Endometrium (tissue), 2 donors: ENCODE results near the gene OR13A1.
"Not testable (repeated sequence)": the region's sequence is repeated elsewhere in the genome, so short reads cannot be mapped to it uniquely, and the experiment has no call there.

ENCODE experiments used
- FAIRE-seq: peaks from 2 replicates; lab custom pipeline; 2012; peaks lifted over from hg19 to GRCh38; lab: Jason Lieb, UNC
- donor health status: control.
- donor health status: control.

OR13A1 gene

DNA sequence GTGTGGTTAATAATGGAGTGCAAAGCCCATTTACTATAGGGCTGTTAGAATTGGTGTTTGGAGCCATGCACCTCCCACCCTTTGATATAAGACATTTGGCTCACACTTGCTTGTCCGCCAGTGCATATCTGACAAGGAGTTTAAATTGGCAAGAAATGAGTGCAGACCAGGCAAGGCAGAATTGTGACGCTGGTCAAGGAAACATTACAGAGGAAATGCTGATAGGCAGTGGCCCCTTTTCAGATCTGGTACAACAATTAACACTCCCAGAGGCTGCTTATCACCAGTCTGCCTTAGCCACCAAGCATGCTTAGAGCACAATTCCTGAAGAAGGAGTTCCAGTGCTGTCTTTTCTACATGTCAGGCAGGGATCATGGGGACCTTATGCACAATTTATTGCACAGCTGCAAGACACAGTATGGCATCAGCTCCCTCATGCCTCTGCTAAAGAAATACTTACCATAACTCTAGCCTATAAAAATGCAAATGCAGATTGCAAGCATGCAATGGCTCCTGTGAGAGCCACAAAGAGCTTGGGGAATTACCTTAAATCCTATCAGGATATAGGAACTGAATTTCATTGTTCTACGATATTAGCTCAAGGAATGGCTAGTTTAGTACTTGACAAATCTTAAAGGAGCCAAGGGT is 35.2 kb downstream of the OR13A1 start:
- FAIRE-seq, result no peak

GRCh38 chr10:45279682-45280081 is 35.7 kb downstream of the OR13A1 start:
- FAIRE-seq, result no peak

DNA sequence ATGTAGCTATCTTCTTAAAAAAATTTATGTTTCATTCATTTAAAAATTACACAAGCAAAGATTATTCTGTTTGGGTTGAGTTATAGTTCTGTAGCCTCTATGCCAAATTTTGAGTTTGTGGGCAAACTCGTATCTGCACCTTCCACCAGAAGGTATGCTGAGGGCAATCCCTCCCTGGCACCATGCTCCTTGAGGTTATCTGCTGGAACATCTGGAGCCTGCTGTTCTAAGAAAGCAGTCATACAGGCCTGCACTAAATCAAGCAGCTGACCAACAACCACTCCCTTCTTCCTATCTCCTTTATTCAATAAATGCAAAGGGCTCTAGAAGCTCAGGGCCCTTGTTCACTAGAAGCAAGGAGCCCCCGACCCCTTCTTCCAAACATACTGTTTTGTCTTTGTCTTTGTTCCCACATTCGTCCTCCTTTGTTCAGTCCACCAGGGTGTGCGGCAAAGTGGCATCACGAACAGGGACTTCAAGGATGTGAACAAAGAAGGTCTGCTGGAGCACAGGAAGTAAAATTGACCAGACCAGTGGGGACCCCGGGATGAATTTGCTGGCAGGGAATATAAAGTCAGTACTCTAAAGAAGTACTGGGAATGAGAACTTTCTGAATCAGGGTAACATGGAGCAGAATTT is 36.4 kb downstream of the OR13A1 start:
- no peak for FAIRE-seq

- FAIRE-seq, result not testable (repeated sequence)
These were observed 39.3 kb downstream of the OR13A1 start for GRCh38 chr10:45276146-45276545.

DNA sequence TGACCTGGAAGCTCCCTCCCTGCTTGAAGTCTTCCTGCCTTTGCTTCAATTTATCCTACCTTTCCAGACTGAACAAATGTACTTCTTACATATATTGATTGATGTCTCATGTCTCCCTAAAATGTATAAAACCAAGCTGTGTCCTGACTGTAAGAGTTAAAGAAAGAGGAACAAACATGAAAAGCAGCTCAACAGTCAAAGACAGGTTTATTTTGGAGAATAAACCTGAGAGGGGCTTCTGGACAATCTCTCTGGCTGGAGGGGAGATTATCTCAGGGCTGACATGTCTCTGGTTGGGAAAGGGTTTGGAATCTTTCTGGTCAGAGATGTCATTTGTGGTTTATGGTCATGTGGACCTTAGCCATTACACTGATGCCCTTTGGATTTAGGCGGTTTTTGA is 41.0 kb downstream of the OR13A1 start:
- no peak for FAIRE-seq

- not testable (repeated sequence) for FAIRE-seq
These were observed 47.6 kb downstream of the OR13A1 start for GRCh38 chr10:45267777-45268176.

- no peak for FAIRE-seq
These were observed 49.4 kb downstream of the OR13A1 start for GRCh38 chr10:45265996-45266395.

- no peak for FAIRE-seq
These were observed 53.5 kb downstream of the OR13A1 start for GRCh38 chr10:45261946-45262345.

GRCh38 chr10:45261243-45261775 is 54.1 kb downstream of the OR13A1 start:
- FAIRE-seq, result no peak

DNA sequence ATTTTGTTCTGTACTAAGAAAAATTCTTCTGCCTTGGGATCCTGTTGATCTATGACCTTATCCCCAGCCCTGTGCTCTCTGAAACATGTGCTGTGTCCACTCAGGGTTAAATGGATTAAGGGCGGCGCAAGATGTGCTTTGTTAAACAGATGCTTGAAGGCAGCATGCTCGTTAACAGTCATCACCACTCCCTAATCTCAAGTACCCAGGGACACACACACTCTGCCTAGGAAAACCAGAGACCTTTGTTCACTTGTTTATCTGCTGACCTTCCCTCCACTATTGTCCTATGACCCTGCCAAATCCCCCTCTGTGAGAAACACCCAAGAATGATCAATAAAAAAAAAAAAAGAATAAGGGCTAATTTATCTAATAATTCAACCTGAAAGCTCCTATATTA is 54.8 kb downstream of the OR13A1 start:
- not testable (repeated sequence) for FAIRE-seq

- not testable (repeated sequence) for FAIRE-seq
These were observed 55.5 kb downstream of the OR13A1 start for GRCh38 chr10:45259786-45260495.

- FAIRE-seq, result no peak
These were observed 57.8 kb downstream of the OR13A1 start for GRCh38 chr10:45257600-45257999.

- FAIRE-seq, result no peak
These were observed 59.2 kb downstream of the OR13A1 start for GRCh38 chr10:45256246-45256645.

GRCh38 chr10:45255706-45256105 is 59.7 kb downstream of the OR13A1 start:
- no peak for FAIRE-seq

- no peak for FAIRE-seq
These were observed 60.5 kb downstream of the OR13A1 start for GRCh38 chr10:45254892-45255291.

- no peak for FAIRE-seq
These were observed 62.1 kb downstream of the OR13A1 start for GRCh38 chr10:45253183-45253914.
